GM21528 (cell line): ENCODE data around the gene STOX1.
"Not testable (repeated sequence)": the region's sequence is repeated elsewhere in the genome, so short reads cannot be mapped to it uniquely, and the experiment has no call there.

Source experiments
- ATAC-seq: cut with Tn5 transposase; IDR thresholded peaks from one replicate; pipeline ENCODE4 v1.9.1; 2021; ENCODE audit warnings: mild to moderate bottlenecking, moderate library complexity; ENCODE audit not compliant: unreplicated experiment, low FRiP score

The STOX1 gene

GRCh38 chr10:68828083-68828601, 811 bp downstream of the STOX1 start:
- ATAC-seq = not testable (repeated sequence)

DNA sequence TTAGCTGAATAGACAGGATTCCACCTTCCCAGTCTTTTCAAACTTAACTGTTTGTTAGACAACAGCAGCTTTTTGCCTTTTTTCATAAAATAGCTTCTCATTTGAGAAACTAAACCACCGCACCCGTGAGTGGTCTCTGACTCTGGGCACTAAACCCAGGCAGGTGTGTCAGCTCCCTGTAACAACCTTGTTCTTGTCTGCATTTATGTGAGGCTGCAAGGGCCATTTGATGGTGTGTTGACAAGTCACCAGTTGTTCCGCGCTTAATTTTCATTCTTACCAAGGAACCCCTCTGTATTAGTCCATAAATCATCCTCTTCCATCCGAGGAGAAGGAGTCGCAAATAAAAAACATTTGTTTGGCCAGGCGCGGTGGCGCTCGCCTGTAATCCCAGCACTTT, 1.5 kb downstream of the STOX1 start:
- ATAC-seq = no peak

DNA sequence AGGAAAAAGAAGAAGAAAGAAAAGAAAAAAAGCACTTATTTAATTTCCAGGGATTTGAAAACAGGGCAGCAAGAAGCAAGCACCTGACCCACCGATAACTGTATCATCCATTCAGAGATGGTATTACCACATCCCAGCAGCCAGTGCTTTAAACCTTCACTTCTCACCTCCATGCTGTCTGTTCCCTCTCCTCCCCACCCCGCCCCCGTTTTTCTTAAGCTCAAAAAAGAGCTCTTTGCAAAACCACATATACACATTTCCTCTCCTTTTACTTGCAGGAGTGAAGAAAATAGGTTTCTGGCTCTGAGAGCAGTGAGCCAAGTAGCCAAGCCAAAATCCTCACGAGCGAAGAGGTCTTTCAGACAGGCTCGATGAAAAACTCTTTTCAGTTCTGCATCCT, 2.2 kb downstream of the STOX1 start:
- ATAC-seq = no peak

- no peak for ATAC-seq
These were observed 2.6 kb downstream of the STOX1 start for GRCh38 chr10:68829952-68830351.

DNA sequence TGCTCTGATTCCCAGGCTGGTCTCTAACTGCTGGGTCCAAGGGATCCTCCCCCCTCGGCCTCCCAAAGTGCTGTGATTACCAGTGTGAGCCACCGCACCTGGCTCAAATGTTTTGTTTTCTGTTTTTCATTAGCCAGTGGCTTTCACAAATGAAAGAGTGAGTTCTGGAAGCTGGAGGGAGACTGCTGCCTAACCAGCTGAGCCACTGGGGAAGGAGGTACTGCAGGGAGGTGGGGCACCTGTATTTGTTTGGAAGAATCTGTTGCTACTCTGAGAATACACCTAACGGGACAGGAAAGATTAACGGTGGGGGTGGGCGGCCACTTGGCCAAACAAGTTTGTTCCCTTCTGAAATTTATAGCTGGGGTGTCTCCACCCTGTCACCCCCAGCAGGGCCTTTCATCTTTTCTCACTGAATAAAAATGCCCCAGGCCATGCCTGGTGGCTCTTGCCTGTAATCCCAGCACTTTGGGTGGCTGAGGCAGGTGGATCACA, 4.7 kb downstream of the STOX1 start:
- no peak for ATAC-seq

DNA sequence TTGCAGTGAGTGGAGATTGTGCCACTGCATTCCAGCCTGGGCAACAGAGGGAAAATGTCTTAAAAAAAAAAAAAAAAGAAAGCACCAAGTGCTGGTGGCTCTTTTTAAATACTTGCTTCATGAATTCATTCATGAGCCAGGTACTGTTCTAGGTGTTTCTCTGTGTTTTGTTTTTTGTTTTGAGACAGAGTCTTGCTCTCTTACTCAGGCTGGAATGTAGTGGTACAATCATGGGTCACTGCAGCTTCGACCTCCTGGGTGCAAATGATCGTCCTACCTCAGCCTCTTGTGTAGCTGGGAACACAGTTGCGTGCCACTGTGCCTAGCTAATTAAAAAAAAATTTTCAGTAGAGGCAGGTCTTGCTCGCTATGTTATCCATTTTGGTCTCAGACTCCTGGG, 5.3 kb downstream of the STOX1 start:
- no peak for ATAC-seq

DNA sequence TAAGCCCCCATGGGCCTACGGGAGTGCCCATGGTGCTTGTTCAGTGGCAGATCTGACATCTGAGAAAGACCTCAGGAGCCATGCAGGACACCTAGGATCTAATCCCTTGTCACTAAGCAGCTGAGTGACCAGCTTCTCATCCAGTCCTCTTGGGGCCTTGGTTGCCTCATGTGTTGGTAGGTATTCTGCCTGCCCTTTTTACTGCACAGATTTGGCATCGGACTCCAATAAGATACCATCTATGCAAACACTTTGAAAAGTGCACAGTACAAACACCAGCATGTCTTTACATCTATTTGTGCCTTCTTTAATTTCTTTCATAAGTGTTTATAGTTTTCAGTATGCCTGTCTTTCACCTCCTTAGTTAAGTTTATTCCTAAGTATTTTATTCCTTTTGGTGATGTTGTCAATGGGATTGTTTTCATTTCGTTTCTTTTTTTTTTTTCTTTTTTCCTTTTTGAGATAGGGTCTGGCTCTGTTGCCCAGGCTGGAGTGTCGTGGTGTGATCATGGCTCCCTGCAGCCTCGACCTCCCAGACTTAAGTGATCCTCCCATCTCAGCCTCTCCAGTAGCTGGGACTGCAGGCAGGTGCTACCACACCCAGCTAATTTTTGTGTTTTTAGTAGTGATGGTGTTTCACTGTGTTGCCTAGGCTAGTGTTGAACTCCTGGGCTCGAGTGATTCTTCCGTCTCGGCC, 10.4 kb downstream of the STOX1 start:
- ATAC-seq = no peak

DNA sequence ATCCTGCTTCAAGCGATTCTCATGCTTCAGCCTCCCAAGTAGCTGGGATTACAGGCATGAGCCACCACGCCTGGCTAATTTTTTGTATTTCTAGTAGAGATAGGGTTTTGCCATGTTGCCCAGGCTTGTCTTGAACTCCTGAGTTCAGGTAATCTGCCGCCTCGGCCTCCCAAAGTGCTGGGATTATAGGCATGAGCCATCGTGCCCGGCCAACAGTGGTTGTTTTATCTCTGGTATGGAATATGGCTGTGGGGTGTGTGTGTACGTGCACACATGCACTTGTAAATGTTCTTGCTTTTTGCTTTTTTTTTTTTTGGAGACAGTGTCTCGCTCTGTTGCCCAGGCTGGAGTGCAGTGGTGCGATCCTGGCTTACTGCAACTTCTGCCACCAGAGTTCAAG, 13.3 kb downstream of the STOX1 start:
- ATAC-seq = not testable (repeated sequence)

- ATAC-seq = no peak
These were observed 20.9 kb downstream of the STOX1 start for GRCh38 chr10:68848281-68848680.

DNA sequence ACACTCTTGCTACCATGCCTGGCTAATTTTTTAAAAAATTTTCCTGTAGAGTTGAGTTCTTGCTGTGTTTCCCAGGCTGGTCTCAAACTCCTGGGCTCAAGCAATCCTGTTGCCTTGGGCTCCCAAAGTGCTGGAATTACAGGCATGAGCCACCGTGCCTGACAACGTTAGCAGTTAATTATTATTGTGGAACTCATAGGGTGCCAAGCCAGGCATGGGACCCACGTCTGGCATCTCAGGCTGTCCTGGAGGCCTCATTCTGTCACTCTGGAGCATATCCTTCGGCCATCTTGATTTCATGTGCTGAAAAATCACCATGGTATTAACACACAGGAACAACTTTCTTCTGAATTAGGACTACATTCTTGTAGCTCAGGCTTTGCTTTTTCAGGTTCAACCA, 21.5 kb downstream of the STOX1 start:
- ATAC-seq = no peak

- ATAC-seq = no peak
These were observed 29.0 kb downstream of the STOX1 start for GRCh38 chr10:68856352-68856751.

DNA sequence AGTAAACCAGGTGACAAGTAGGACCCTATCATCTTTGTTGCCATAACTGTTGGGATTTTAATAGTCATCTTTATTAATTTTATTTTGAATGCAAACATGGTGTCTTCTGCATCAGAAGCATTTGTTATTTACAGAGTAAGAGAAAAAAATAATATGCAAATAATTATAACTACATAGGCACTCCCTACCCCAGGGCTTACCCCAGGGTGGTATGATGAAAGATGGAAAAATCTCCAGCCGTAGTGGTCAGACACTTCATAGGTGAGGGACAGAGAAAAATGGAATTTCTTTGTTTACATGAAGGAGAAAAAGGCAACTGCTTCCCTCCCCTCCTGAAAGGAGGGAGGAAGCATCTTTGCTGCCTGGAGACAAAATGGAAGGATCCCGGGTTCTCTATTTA, 29.7 kb downstream of the STOX1 start:
- no peak for ATAC-seq

DNA sequence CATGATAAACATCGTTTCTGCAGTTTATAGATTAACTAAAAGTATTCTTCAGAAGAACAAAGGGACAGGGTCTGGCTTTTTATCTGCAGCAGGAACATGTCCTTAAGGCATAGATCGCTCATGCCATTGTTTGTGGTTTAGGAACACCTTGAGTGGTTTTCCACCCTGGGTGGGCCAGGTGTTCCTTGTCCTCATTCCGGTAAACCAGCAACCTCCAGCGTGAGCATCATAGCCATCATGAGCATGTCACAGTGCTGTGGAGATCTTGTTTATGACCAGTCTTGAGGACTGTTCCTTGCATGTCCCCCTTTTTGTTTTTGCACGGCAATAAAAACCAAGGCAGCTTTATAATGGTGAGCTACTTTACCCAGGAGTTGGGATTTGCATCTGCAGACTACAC, 33.9 kb downstream of the STOX1 start:
- no peak for ATAC-seq

GRCh38 chr10:68864611-68865010, 37.3 kb downstream of the STOX1 start:
- no peak for ATAC-seq

- ATAC-seq = not testable (repeated sequence)
These were observed 40.8 kb downstream of the STOX1 start for GRCh38 chr10:68868173-68868572.

GRCh38 chr10:68869623-68870022, 42.3 kb downstream of the STOX1 start:
- no peak for ATAC-seq

DNA sequence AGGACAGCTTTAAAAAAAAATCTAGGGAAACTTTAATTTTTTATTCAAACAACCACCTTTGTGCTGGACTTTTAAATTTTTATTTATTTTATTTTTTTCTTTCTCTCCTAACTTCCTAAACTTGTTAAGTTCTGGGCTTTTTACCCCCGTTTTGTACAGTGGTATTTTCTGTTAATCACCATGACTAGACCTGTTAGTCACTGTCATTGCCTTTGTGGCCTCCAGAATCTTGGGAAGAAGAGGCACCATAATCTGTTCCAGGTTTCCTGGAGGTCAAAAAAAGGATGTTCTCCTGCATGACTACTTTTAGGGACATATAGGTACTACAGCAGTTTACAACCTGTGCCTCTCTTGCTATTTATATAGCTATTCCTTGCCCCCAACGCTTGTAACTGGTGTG, 42.7 kb downstream of the STOX1 start:
- ATAC-seq = no peak

- no peak for ATAC-seq
These were observed 43.3 kb downstream of the STOX1 start for GRCh38 chr10:68870545-68871104.

- ATAC-seq = no peak
These were observed 43.9 kb downstream of the STOX1 start for GRCh38 chr10:68871105-68871711.

- no peak for ATAC-seq
These were observed 44.5 kb downstream of the STOX1 start for GRCh38 chr10:68871731-68872342.
